Measurements from ENCODE around the gene JAG1. TPM values are rescaled to one million over a fixed set of nuclear protein-coding genes. Genes with fewer than 3 reads are reported as not detected.

The JAG1 gene
- total RNA-seq, 1 donor, result 60.1 TPM

DNA sequence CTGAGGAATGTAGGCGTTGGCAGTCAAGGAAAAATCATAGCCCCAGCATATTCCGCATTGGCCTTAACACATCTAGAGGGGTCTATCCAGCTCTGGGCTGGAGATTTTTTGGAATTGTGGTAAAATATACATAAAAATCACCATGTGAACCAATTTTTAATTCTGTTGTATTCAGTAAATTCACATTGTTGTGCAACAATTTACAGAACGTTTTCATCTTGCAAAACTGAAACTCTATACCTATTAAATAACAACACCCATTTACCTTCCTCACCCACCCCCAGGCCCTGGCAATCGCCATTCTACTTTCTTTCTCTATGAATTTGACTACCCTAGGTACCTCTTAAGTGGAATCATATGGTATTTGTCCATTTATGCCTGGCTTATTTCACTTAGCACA, 6.8 kb upstream of the JAG1 start:
- H3K4me1 ChIP-seq (ENCODE audit: insufficient read depth, low read length), result peaks cover 13% of the 10 kb centered on the region
- no peak overlapping the region for H3K4me3 ChIP-seq (ENCODE audit: insufficient read depth, low read length)
- no peak overlapping the region for H3K4me2 ChIP-seq (ENCODE audit: insufficient read depth, low read length)
- H3K27ac ChIP-seq (ENCODE audit: low read depth, low read length), result no peak overlapping the region
- TF ChIP-seq, protein P1, sequence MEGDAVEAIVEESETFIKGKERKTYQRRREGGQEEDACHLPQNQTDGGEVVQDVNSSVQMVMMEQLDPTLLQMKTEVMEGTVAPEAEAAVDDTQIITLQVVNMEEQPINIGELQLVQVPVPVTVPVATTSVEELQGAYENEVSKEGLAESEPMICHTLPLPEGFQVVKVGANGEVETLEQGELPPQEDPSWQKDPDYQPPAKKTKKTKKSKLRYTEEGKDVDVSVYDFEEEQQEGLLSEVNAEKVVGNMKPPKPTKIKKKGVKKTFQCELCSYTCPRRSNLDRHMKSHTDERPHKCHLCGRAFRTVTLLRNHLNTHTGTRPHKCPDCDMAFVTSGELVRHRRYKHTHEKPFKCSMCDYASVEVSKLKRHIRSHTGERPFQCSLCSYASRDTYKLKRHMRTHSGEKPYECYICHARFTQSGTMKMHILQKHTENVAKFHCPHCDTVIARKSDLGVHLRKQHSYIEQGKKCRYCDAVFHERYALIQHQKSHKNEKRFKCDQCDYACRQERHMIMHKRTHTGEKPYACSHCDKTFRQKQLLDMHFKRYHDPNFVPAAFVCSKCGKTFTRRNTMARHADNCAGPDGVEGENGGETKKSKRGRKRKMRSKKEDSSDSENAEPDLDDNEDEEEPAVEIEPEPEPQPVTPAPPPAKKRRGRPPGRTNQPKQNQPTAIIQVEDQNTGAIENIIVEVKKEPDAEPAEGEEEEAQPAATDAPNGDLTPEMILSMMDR (IDR thresholded peaks at IDR 0.05; ENCODE audit: extremely low read depth, low read depth, low read length), result no peak
- no peak for DNase-seq (ENCODE audit: insufficient read length, low spot score, missing footprints)
- H3K27me3 ChIP-seq (ENCODE audit: insufficient read depth, low read length), result no peaks in the 10 kb centered on the region
- no peaks in the 10 kb centered on the region for H3K79me2 ChIP-seq (ENCODE audit: insufficient read depth, low read length)
- H2AFZ ChIP-seq (ENCODE audit: low read length), result no peak overlapping the region
- H3K36me3 ChIP-seq (ENCODE audit: insufficient read depth, low read length), result no peaks in the 10 kb centered on the region
- no peaks in the 10 kb centered on the region for H4K20me1 ChIP-seq (ENCODE audit: insufficient read depth, low read length)
- no peaks in the 10 kb centered on the region for H3K9me3 ChIP-seq (ENCODE audit: low read depth, low read length)

GRCh38 chr20:10679269-10679668, 5.5 kb upstream of the JAG1 start:
- no peaks in the 10 kb centered on the region for H3K36me3 ChIP-seq (ENCODE audit: insufficient read depth, low read length)
- peaks cover 21% of the 10 kb centered on the region for H3K4me1 ChIP-seq (ENCODE audit: insufficient read depth, low read length)
- no peak overlapping the region for H3K4me3 ChIP-seq (ENCODE audit: insufficient read depth, low read length)
- DNase-seq (ENCODE audit: insufficient read length, low spot score, missing footprints), result no peak
- H2AFZ ChIP-seq (ENCODE audit: low read length), result no peak overlapping the region
- no peaks in the 10 kb centered on the region for H3K9me3 ChIP-seq (ENCODE audit: low read depth, low read length)
- no peaks in the 10 kb centered on the region for H3K27me3 ChIP-seq (ENCODE audit: insufficient read depth, low read length)
- H3K27ac ChIP-seq (ENCODE audit: low read depth, low read length), result no peak overlapping the region
- H3K4me2 ChIP-seq (ENCODE audit: insufficient read depth, low read length), result no peak overlapping the region
- TF ChIP-seq, protein P1 (IDR thresholded peaks at IDR 0.05; ENCODE audit: extremely low read depth, low read depth, low read length), result no peak
- H3K79me2 ChIP-seq (ENCODE audit: insufficient read depth, low read length), result no peaks in the 10 kb centered on the region
- no peaks in the 10 kb centered on the region for H4K20me1 ChIP-seq (ENCODE audit: insufficient read depth, low read length)

DNA sequence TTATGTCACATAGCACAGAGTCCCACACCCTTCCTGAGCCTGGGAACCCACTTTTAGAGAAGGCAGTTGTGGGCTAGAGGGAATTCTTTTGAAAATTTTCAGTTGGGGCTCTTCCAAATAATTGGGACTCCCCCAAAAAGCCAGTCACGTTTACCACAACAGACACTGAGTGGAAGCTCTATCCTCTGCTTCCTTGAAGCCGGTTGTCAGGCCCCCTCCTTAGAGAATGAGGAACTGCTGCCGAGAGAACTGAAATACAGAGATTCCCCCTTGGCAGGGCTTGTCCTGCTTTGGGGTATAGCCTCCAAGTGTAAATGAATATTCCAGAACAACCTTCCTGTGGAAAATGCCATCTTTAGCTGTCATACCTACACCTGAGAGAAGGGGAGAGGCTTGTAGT, 2.7 kb upstream of the JAG1 start:
- no peaks in the 10 kb centered on the region for H4K20me1 ChIP-seq (ENCODE audit: insufficient read depth, low read length)
- TF ChIP-seq, protein P1 (IDR thresholded peaks at IDR 0.05; ENCODE audit: extremely low read depth, low read depth, low read length), result no peak
- no peak overlapping the region for H3K4me2 ChIP-seq (ENCODE audit: insufficient read depth, low read length)
- peaks cover 21% of the 10 kb centered on the region for H3K4me1 ChIP-seq (ENCODE audit: insufficient read depth, low read length)
- no peaks in the 10 kb centered on the region for H3K27me3 ChIP-seq (ENCODE audit: insufficient read depth, low read length)
- no peak overlapping the region for H3K27ac ChIP-seq (ENCODE audit: low read depth, low read length)
- H3K4me3 ChIP-seq (ENCODE audit: insufficient read depth, low read length), result no peak overlapping the region
- DNase-seq (ENCODE audit: insufficient read length, low spot score, missing footprints), result no peak
- H3K36me3 ChIP-seq (ENCODE audit: insufficient read depth, low read length), result no peaks in the 10 kb centered on the region
- H2AFZ ChIP-seq (ENCODE audit: low read length), result no peak overlapping the region
- no peaks in the 10 kb centered on the region for H3K9me3 ChIP-seq (ENCODE audit: low read depth, low read length)
- H3K79me2 ChIP-seq (ENCODE audit: insufficient read depth, low read length), result peaks cover 21% of the 10 kb centered on the region

GRCh38 chr20:10675450-10675848, 1.6 kb upstream of the JAG1 start:
- Histone ChIP-seq H2AFZ (ENCODE audit: low read length) (no peak overlapping the region), H3K4me1 (ENCODE audit: insufficient read depth, low read length) (peaks cover 29% of the 10 kb centered on the region), H3K4me3 (ENCODE audit: insufficient read depth, low read length) (peak overlapping the region; percentile 97), H3K79me2 (ENCODE audit: insufficient read depth, low read length) (peaks cover 30% of the 10 kb centered on the region), H3K4me2 (ENCODE audit: insufficient read depth, low read length) (peak overlapping the region; percentile 84), H3K9me3 (ENCODE audit: low read depth, low read length) (no peaks in the 10 kb centered on the region), H3K27me3 (ENCODE audit: insufficient read depth, low read length) (no peaks in the 10 kb centered on the region), H3K36me3 (ENCODE audit: insufficient read depth, low read length) (no peaks in the 10 kb centered on the region), H3K27ac (ENCODE audit: low read depth, low read length) (peak overlapping the region; percentile 97), H4K20me1 (ENCODE audit: insufficient read depth, low read length) (no peaks in the 10 kb centered on the region)
- DNase-seq (ENCODE audit: insufficient read length, low spot score, missing footprints), result no peak
- TF ChIP-seq, protein P1 (IDR thresholded peaks at IDR 0.05; ENCODE audit: extremely low read depth, low read depth, low read length), result no peak

Data from osteoblast (primary cell).